Bronchial epithelial cell (primary cell): ENCODE data around the gene HIRIP3. TPM values are rescaled to one million over a fixed set of nuclear protein-coding genes. Genes with fewer than 3 reads are reported as not detected.

Experiments used
- DNase-seq: peaks from one replicate; pipeline ENCODE4 v3.0.0-alpha.2; 2010; ENCODE audit warnings: low read depth
- FAIRE-seq: peaks from 2 replicates; lab custom pipeline; 2011; peaks lifted over from hg19 to GRCh38; lab: Jason Lieb, UNC
- H3K27me3 ChIP-seq: 2 replicates; pipeline ENCODE4 v1.5.1; 2011; ENCODE audit warnings: low read length; ENCODE audit not compliant: control insufficient read depth, insufficient read depth
- H3K36me3 ChIP-seq: 2 replicates; pipeline ENCODE4 v1.5.1; 2011; ENCODE audit warnings: low read length; ENCODE audit not compliant: control insufficient read depth, insufficient read depth
- H3K4me3 ChIP-seq: 2 replicates; pipeline ENCODE4 v1.5.1; 2011; ENCODE audit warnings: mild to moderate bottlenecking, low read depth, low read length, control low read depth
- total RNA-seq: library from RNA; depleted of rRNA; stranded (reverse); fragments of >200 nt; gene quantifications from 2 replicates; pipeline ENCODE4 v1.2.1, GENCODE V29; 2014
- TF ChIP-seq, protein P1 (sequence below): IDR thresholded peaks from 2 replicates; pipeline ENCODE4 v1.5.1; 2011; ENCODE audit warnings: mild to moderate bottlenecking, moderate library complexity, low read length, control low read depth, inconsistent platforms; ENCODE audit not compliant: insufficient read depth, severe bottlenecking

Gene HIRIP3
- total RNA-seq, 1 donor from 2014 or later = 6.8 TPM

DNA sequence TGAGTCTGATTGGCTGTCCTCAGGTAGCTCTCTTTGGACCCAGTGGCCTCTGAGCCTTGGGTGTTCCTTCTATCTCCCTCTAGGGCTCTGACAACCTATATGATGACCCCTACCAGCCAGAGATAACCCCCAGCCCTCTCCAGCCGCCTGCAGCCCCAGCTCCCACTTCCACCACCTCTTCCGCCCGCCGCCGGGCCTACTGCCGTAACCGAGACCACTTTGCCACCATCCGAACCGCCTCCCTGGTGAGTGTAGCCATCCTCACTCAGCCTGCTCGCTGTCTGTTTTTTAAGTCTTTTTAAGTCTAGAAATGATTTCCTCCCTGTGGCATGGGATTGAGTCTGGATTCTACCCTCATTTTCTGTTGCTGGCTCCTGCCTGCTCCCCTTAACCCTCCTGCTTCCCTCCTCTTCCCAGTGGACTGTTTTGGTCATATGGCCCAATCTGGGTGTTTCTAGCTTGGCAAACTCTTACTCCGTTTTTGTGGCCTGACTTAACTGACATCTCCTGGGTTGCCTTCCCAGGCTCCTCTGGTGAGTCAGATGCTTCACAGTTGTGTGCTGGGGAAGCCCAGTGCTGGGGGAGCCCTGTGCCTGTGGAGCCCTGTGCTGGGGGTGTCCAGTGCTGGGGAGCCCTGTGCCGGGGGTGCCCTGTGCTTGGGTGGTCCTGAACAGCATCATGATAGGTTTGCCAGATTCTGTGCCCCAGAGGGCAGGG is 11.8 kb downstream of the HIRIP3 start:
- DNase-seq (no peak), FAIRE-seq (no peak)
- TF ChIP-seq, protein P1, sequence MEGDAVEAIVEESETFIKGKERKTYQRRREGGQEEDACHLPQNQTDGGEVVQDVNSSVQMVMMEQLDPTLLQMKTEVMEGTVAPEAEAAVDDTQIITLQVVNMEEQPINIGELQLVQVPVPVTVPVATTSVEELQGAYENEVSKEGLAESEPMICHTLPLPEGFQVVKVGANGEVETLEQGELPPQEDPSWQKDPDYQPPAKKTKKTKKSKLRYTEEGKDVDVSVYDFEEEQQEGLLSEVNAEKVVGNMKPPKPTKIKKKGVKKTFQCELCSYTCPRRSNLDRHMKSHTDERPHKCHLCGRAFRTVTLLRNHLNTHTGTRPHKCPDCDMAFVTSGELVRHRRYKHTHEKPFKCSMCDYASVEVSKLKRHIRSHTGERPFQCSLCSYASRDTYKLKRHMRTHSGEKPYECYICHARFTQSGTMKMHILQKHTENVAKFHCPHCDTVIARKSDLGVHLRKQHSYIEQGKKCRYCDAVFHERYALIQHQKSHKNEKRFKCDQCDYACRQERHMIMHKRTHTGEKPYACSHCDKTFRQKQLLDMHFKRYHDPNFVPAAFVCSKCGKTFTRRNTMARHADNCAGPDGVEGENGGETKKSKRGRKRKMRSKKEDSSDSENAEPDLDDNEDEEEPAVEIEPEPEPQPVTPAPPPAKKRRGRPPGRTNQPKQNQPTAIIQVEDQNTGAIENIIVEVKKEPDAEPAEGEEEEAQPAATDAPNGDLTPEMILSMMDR = no peak
- H3K36me3 ChIP-seq = peaks cover 54% of the 10 kb centered on the region
- no peaks in the 10 kb centered on the region for H3K27me3 ChIP-seq
- H3K4me3 ChIP-seq = no peak overlapping the region

DNA sequence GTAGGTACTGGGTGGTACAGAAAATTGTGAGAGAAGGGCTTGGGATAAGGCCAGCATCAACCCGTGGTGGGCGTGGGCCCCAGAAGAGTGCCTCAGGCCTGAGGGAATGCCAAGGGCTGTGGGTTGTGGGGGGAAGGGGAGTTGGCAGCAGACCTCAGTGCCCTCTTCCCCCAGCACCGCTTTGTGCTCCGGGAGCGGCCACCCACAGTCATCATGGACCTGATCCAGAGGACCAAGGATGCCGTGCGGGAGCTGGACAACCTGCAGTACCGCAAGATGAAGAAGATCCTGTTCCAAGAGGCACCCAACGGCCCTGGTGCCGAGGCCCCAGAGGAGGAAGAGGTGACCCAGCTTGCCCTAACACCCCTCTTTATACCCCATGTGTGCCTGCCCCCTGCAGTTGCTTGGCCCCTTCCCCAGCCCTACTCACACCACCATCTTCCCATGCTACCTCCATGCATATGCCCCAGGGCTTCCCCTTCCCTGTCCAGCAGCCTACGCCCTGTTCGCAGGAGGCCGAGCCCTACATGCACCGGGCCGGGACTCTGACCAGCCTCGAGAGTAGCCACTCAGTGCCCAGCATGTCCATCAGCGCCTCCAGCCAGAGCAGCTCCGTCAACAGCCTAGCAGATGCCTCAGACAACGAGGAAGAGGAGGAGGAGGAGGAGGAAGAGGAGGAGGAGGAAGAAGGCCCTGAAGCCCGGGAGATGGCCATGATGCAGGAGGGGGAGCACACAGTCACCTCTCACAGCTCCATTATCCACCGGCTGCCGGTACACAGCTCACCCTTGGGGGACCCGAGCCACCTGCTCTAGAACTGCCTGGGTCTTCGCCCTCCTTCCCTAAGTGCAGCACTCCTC is 12.6 kb downstream of the HIRIP3 start:
- Histone ChIP-seq H3K36me3 (peaks cover 58% of the 10 kb centered on the region), H3K4me3 (no peak overlapping the region), H3K27me3 (no peaks in the 10 kb centered on the region)
- DNase-seq = no peak
- TF ChIP-seq, protein P1 = no peak
- no peak for FAIRE-seq

DNA sequence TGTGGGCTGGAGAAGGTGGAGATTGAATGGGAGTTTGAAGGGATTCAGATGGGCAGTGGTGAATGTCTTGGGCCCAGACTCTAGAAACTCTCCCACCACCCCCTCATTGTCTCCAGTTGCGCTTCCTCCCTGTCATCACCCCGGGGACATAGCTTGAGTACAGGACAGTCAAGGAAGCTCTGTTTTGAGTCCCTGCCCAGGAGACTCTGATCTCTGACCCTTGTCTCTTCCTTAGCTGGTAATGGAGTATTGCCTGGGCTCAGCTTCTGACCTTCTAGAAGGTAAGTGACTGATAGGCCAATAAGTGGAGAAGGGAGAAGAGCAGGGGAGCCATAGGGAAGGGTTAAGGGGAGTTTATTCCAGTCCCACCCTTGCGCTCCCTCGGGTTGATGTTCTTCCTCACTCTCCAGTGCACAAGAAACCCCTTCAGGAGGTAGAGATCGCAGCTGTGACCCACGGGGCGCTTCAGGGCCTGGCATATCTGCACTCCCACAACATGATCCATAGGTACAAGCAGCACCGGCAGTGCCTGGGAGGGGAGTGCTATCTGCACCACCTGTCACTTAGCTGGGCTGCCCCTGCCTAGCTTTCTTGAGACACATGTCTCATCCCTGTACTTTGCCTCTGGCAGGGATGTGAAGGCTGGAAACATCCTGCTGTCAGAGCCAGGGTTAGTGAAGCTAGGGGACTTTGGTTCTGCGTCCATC is 16.7 kb downstream of the HIRIP3 start:
- TF ChIP-seq, protein P1 = no peak
- peaks cover 35% of the 10 kb centered on the region for H3K36me3 ChIP-seq
- H3K4me3 ChIP-seq = no peak overlapping the region
- no peaks in the 10 kb centered on the region for H3K27me3 ChIP-seq
- FAIRE-seq = no peak
- no peak for DNase-seq

DNA sequence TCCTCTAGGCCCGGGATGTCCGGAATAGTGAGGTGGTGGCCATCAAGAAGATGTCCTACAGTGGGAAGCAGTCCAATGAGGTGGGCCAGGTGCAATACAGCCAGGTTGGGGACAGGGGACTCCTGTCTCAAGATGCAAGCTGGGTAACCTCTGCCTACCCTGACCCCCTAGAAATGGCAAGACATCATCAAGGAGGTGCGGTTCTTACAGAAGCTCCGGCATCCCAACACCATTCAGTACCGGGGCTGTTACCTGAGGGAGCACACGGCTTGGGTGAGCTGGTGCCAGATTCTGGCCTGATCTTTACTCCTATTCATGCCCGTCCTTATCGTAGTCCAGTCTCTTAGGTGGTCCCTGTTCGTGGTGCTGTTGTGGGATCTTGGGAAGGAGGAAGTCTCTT is 17.3 kb downstream of the HIRIP3 start:
- FAIRE-seq (no peak), DNase-seq (no peak)
- Histone ChIP-seq H3K36me3 (peaks cover 30% of the 10 kb centered on the region), H3K27me3 (no peaks in the 10 kb centered on the region), H3K4me3 (no peak overlapping the region)
- TF ChIP-seq, protein P1 = no peak

DNA sequence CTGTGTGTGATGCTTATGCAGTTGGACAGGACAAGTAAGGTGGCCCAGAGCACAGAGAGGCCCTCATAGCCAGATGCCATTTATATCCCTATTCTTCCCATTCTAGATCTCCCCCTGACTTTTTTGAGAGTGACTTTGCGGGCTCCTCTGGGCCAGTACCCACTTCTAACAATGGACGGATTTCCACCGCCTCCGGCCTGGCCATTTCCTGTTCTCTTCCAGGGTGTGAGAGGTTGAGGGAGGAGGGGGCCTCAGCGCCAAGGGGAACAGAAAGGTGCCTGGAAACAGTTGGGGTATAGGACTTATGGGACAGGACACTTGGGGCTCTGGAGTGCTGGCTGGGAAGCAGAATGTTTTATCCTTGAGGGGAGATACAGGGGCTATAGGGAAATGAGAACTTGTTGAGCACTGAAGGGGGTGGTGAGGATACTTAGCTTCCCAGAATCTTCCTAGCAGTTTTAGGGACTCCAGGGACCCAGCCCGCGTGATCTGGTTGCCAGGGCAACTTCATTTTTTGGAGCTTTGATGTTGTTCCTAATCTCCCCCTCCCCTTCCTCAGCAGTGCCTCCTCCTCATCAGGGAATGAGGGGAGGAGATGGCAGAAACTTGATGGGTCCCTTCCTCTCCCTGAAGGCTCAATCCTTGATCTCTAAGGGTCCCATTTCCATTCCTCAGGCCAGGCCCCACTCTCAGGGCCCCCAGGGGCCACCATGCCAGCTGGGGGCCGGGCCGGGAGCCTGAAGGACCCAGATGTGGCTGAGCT is 18.2 kb downstream of the HIRIP3 start:
- Histone ChIP-seq H3K4me3 (no peak overlapping the region), H3K27me3 (no peaks in the 10 kb centered on the region), H3K36me3 (peaks cover 25% of the 10 kb centered on the region)
- TF ChIP-seq, protein P1 = no peak
- DNase-seq (no peak), FAIRE-seq (no peak)
